Skeletal muscle tissue (tissue), 4 donors: ENCODE results near the gene ANO2. TPM values are rescaled to one million over a fixed set of nuclear protein-coding genes. Genes with fewer than 3 reads are reported as not detected.

Experiments
- H3K27ac ChIP-seq: one replicate; pipeline ENCODE4 v1.7.0; 2013; ENCODE audit warnings: mild to moderate bottlenecking, low read depth, low read length, inconsistent platforms
- H3K27me3 ChIP-seq, 3 donors: one replicate each; pipeline ENCODE4 v1.7.0; 2013; ENCODE audit warnings: low read length in 3 of 3; ENCODE audit not compliant: control insufficient read depth in 3 of 3, insufficient read depth in 3 of 3
- H3K36me3 ChIP-seq, 3 donors: one replicate each; pipeline ENCODE4 v1.7.0; 2013; ENCODE audit warnings: low read length in 3 of 3; ENCODE audit not compliant: control insufficient read depth in 3 of 3, insufficient read depth in 3 of 3
- H3K4me1 ChIP-seq, 3 donors: one replicate each; pipeline ENCODE4 v1.7.0; 2013; ENCODE audit warnings: low read length in 3 of 3, mild to moderate bottlenecking in 3 of 3; ENCODE audit not compliant: control insufficient read depth in 3 of 3, insufficient read depth in 3 of 3
- H3K4me3 ChIP-seq, 3 donors: one replicate each; pipeline ENCODE4 v1.7.0; 2013; ENCODE audit warnings: low read length in 3 of 3
- H3K9ac ChIP-seq, 3 donors: one replicate each; pipeline ENCODE4 v1.7.0; 2013; ENCODE audit warnings: low read length in 3 of 3, mild to moderate bottlenecking in 3 of 3, moderate library complexity in 2 of 3, low read depth in 1 of 3
- H3K9me3 ChIP-seq, 3 donors: one replicate each; pipeline ENCODE4 v1.7.0; 2013; ENCODE audit warnings: low read length in 3 of 3; ENCODE audit not compliant: control insufficient read depth in 3 of 3
- total RNA-seq: library from RNA; depleted of rRNA; stranded (reverse); fragments of >200 nt; gene quantifications from one replicate; pipeline ENCODE4 v1.2.3, GENCODE V29; 2014
- donor health status: Osteomylitis.

The ANO2 gene
- total RNA-seq, 1 donor from 2014 or later: 4.7 TPM

DNA sequence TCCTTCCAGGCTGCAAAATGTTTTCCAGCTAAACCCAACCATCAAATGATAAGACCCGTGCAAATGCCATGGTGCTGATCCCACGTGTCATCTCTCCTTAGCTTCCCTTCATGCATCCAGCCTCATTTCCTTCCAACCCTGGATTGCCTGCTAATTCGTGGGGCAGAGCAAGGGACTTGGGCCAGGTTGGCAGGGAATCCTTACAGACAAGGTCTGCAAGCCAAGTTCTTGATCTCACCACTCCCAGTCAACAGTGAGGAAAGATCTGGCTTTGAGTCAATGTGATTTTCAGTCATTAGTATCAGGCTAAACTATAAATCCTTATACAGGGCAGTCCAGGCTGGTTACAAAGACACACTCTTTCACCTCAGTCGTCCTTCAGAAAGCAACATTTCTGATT, 150.9 kb downstream of the ANO2 start:
- no peak overlapping the region for H3K4me3 ChIP-seq
- no peak overlapping the region for H3K9ac ChIP-seq
- no peak overlapping the region for H3K27ac ChIP-seq
- H3K36me3 ChIP-seq: no peaks in the 10 kb centered on the region
- H3K27me3 ChIP-seq: peaks cover 2 to 10% (median 5%) of the 10 kb centered on the region in 3 donors
- no peaks in the 10 kb centered on the region for H3K4me1 ChIP-seq
- no peaks in the 10 kb centered on the region for H3K9me3 ChIP-seq

DNA sequence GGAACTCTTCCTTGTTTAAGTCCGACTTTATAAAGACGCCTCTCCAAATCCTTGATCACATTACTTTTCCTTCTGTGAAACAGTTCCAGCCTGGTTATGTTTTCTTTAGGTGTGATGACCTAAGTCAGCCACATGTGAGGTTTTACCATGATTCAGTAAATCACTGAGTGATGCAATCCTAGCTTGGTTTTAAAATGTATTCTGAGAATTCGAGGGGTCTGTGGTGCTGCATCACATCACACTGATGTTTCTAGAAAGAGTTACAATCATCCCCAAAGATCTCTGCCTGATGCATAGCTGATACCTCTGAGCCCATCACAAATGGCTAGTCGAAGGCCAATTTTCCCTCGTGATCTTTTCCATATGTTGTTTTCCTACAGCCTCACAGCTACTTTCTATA, 152.7 kb downstream of the ANO2 start:
- Histone ChIP-seq H3K36me3 (no peaks in the 10 kb centered on the region), H3K4me3 (no peak overlapping the region), H3K4me1 (no peaks in the 10 kb centered on the region)

DNA sequence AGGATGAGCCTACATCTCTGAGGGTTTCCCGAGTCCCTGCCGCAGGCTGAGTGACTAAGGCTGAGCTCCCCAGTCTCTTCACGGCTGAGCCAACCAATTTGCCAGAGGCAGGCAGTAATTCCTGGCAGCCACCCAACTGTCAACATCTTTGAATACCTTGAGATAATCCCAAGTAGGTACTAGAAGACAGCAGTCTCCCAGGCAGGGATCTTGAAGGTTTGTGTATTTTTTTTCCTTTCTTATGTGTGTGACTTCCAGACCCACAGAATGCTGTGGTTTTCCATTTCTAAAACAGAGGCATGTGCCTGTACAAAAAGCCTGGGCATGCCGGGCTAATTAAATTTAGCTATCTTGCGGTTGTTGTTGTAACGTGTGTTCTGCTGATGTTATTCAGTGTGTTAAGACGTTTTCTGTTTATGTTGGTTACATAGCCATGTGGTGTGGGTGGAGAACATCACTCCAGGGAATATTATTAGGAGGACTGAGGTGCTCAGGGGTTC, 155.5 kb downstream of the ANO2 start:
- Histone ChIP-seq H3K4me3 (no peak overlapping the region), H3K27me3 (peaks cover 2 to 8% (median 7%) of the 10 kb centered on the region in 3 donors), H3K27ac (no peak overlapping the region), H3K9ac (no peak overlapping the region), H3K4me1 (no peaks in the 10 kb centered on the region), H3K9me3 (no peaks in the 10 kb centered on the region), H3K36me3 (no peaks in the 10 kb centered on the region)

More for the DNA sequence above, 152.7 kb downstream of the ANO2 start:
- H3K27ac ChIP-seq: no peak overlapping the region
- no peaks in the 10 kb centered on the region for H3K9me3 ChIP-seq
- no peak overlapping the region for H3K9ac ChIP-seq
- peaks cover 2 to 8% (median 2%) of the 10 kb centered on the region in 3 donors for H3K27me3 ChIP-seq

GRCh38 chr12:5787828-5788227, 157.2 kb downstream of the ANO2 start:
- H3K27me3 ChIP-seq: peaks cover 2 to 8% (median 5%) of the 10 kb centered on the region in 3 donors
- no peaks in the 10 kb centered on the region for H3K4me1 ChIP-seq
- H3K36me3 ChIP-seq: no peaks in the 10 kb centered on the region
- H3K9me3 ChIP-seq: no peaks in the 10 kb centered on the region
- no peak overlapping the region for H3K9ac ChIP-seq
- H3K4me3 ChIP-seq: no peak overlapping the region
- H3K27ac ChIP-seq: no peak overlapping the region

- H3K36me3 ChIP-seq: no peaks in the 10 kb centered on the region
Measured at GRCh38 chr12:5785601-5786000, 159.5 kb downstream of the ANO2 start.

DNA sequence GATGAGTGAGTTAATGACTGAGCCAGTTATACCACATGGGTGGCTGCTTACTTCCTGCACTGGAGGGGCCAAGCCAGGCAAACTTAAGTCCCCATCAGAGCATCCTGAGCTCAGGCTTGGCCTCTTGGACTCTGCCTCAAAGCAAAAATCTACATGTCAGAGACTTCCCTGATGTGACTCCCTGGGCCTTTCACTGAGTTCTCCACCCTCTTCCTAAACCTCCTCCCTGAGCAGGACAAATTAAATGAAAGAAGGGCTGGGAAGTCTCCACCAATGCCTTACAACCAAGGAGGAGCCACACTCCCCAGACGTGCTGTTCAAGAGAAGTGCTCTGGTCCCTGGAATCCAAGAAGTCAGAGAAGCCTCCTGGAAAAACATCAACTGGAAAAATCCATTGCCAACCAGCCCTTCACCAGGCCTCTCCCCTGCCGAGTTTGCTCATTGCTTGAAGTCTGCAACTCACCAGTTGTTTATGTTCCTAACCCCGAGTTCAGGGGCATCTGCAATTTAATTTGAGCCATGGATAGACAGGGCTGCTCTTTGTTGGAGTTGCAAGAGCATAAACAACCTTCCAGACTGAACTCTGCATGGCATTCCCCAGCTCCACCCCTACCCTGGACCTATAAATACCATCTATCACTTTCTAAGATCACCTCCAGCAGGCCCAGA, 160.5 kb downstream of the ANO2 start:
- Histone ChIP-seq H3K9ac (no peak overlapping the region), H3K27me3 (peaks cover 2 to 5% (median 4%) of the 10 kb centered on the region in 3 donors), H3K9me3 (no peaks in the 10 kb centered on the region), H3K4me3 (no peak overlapping the region), H3K36me3 (no peaks in the 10 kb centered on the region), H3K27ac (no peak overlapping the region), H3K4me1 (no peaks in the 10 kb centered on the region)

More at GRCh38 chr12:5785601-5786000, 159.5 kb downstream of the ANO2 start:
- H3K27me3 ChIP-seq: peaks cover 2 to 8% (median 5%) of the 10 kb centered on the region in 3 donors
- H3K4me3 ChIP-seq: no peak overlapping the region
- no peaks in the 10 kb centered on the region for H3K9me3 ChIP-seq
- H3K4me1 ChIP-seq: no peaks in the 10 kb centered on the region
- H3K9ac ChIP-seq: no peak overlapping the region
- H3K27ac ChIP-seq: no peak overlapping the region

DNA sequence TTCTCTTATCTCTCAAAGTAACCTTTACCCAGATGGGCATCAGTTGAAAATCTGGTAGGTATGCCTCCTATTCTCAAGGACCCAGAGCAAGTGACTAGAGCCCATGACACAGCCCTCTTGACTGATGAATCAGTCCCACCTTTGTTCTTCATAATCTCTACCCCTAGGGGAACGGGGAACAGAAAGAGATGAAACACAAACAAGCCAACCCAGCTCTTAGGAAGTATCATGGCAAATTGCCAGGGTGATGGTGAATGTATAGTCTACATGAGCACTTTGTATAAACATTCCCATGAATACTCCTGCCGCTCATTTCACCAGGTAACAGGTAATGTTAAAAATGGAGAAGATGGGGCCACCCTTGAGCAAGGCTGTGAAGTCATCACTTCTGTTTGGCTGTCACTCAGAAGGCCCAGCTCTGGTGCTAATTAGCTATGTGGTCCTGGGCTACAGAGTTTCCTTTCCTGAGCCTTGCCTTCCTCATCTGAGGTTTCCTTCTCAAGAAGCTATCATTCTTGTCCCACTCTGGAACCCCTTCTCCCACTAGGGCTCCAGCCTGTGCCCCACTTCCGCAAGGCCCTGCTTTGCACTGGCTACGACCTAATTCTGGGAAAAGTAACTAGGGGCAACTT, 161.7 kb downstream of the ANO2 start:
- Histone ChIP-seq H3K27ac (no peak overlapping the region), H3K4me3 (no peak overlapping the region), H3K9me3 (no peaks in the 10 kb centered on the region), H3K9ac (no peak overlapping the region), H3K36me3 (no peaks in the 10 kb centered on the region), H3K4me1 (no peaks in the 10 kb centered on the region), H3K27me3 (peaks cover 0 to 5% (median 0%) of the 10 kb centered on the region in 3 donors)

DNA sequence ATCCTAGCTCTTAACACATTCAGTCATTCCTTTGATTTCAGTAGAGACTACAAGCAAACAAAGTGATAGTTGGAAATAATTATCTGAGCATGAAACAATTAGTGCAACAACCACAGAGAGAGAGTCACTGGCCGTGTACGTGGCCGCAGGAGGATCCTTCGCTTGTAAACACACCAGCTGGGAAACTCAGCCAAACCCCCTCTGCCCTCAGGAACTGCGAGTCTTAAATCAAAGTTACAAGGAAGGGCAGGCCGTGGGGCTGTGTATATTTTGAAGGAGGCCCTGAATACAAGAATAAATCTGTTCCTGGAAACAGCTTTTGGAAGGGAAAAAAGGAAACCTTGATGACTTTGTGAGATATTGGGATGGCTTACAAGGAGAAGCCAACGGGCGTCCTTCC, 164.5 kb downstream of the ANO2 start:
- no peaks in the 10 kb centered on the region for H3K36me3 ChIP-seq
- H3K27ac ChIP-seq: no peak overlapping the region
- no peak overlapping the region for H3K4me3 ChIP-seq
- H3K9me3 ChIP-seq: no peaks in the 10 kb centered on the region
- no peak overlapping the region for H3K9ac ChIP-seq
- H3K27me3 ChIP-seq: peaks cover 0 to 10% (median 0%) of the 10 kb centered on the region in 3 donors
- H3K4me1 ChIP-seq: no peaks in the 10 kb centered on the region

- H3K27ac ChIP-seq: no peak overlapping the region
- H3K4me1 ChIP-seq: no peaks in the 10 kb centered on the region
- no peak overlapping the region for H3K9ac ChIP-seq
- no peaks in the 10 kb centered on the region for H3K9me3 ChIP-seq
- peaks cover 0 to 10% (median 0%) of the 10 kb centered on the region in 3 donors for H3K27me3 ChIP-seq
- H3K36me3 ChIP-seq: no peaks in the 10 kb centered on the region
- H3K4me3 ChIP-seq: no peak overlapping the region
Measured at GRCh38 chr12:5779401-5779800, 165.7 kb downstream of the ANO2 start.

DNA sequence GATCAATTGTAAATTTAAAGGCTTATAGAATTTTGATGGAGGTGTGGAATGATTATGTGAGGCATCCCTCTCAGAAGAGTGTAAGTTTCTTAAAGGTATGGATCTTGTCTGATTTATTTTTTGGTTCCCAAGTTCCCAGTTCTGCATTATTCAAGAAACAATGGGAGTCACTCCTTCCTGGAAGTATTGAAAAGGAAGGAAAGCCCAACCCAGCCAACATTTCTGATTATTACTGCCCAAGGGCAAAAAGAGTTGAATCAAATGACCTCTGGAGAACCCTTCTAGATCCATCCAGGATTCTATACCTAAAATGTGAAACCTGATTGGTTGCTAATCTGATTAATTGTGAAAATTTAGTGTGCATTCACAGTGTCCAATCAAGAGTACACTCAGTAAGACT, 166.2 kb downstream of the ANO2 start:
- no peak overlapping the region for H3K27ac ChIP-seq
- no peak overlapping the region for H3K4me3 ChIP-seq
- H3K4me1 ChIP-seq: no peaks in the 10 kb centered on the region
- H3K9me3 ChIP-seq: no peaks in the 10 kb centered on the region
- H3K36me3 ChIP-seq: no peaks in the 10 kb centered on the region
- H3K9ac ChIP-seq: no peak overlapping the region
- H3K27me3 ChIP-seq: peaks cover 0 to 10% (median 0%) of the 10 kb centered on the region in 3 donors
